ENCODE data around the gene ERMAP.

Gene ERMAP, protein sequence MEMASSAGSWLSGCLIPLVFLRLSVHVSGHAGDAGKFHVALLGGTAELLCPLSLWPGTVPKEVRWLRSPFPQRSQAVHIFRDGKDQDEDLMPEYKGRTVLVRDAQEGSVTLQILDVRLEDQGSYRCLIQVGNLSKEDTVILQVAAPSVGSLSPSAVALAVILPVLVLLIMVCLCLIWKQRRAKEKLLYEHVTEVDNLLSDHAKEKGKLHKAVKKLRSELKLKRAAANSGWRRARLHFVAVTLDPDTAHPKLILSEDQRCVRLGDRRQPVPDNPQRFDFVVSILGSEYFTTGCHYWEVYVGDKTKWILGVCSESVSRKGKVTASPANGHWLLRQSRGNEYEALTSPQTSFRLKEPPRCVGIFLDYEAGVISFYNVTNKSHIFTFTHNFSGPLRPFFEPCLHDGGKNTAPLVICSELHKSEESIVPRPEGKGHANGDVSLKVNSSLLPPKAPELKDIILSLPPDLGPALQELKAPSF

DNA sequence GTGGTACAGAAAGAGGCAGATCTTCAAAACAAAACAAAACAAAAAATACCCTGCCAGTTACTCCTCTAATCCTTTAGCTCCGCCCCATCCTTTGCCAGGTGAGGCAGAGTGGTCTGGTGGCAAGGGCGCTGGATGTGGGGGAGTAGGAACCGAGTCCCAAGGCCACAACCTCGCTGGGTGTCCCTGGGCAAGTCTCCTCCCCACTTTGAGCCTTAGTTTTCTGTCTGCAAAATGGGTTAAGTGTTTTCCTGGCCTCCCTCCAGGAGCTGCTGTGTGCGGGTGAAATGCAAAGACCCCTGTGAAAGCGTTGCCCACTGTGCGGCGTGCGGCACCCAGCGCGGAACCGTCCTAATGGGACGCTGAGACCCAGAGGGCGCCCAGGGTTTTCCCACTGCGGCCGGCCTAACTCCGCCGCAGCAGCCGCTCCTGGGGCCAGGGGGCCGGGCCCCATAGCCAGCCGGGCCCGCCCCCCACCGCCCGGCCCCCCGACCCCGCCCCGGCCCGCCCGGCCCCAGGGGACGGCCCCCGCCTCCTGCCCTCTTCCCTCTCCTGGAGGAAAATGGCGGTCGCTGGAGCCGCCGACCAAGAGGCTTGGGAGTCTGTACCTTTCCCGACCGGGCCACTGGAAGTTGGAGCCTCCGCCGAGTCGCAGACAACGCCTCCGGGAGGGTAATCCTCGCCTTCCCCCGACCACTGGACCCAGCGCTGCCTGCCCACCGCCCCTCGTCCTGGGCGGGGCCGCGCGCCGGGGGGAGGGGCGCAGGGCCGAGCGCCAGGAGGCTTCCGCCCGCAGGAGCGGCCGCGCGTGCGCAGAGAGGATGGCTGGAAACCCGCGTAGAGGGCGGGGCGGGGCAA is at the start of gene ERMAP, which contains the start of gene SVBP:
Gene ERMAP (plus strand): TSS at position 538 of the 855 bp plus-strand sequence. CDS start 13,327 bp downstream, outside the sequence.
Gene SVBP (minus strand): TSS at position 813 of the 855 bp plus-strand sequence. CDS start 853 bp downstream, outside the sequence.
- H3K4me3 ChIP-seq (ENCODE audit: control insufficient read depth, low read depth, low read length) = peak within 1 kb of the TSS; percentile 73
- DNase-seq (ENCODE audit: low read depth) = peak; percentile 73
- TF ChIP-seq, protein P1, sequence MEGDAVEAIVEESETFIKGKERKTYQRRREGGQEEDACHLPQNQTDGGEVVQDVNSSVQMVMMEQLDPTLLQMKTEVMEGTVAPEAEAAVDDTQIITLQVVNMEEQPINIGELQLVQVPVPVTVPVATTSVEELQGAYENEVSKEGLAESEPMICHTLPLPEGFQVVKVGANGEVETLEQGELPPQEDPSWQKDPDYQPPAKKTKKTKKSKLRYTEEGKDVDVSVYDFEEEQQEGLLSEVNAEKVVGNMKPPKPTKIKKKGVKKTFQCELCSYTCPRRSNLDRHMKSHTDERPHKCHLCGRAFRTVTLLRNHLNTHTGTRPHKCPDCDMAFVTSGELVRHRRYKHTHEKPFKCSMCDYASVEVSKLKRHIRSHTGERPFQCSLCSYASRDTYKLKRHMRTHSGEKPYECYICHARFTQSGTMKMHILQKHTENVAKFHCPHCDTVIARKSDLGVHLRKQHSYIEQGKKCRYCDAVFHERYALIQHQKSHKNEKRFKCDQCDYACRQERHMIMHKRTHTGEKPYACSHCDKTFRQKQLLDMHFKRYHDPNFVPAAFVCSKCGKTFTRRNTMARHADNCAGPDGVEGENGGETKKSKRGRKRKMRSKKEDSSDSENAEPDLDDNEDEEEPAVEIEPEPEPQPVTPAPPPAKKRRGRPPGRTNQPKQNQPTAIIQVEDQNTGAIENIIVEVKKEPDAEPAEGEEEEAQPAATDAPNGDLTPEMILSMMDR (conservative IDR thresholded peaks at IDR 0.05; ENCODE audit: control insufficient read depth, insufficient read depth, low read depth, low read length) = no peak

DNA sequence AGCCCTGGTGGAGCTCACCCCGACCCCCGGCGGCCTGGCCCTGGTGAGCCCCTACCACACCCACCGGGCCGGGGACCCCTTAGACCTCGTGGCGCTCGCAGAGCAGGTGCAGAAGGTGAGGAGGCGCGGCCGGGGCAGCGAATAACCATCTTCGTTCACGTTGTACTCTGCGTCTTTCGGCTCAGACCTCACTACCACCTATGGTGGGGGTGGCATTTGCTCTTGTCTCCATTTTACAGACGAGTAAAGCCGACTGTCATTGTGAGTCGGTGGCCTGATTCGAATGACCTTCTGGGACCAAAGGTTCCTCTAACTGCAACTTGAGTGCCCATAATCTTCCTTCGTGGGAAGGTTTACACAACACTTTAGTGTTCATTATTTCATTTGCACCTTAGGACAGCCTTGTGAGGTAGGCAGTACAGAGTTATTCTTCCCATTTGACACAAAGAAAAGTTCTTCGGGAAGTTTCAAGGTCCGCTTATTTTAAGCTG is 49.4 kb upstream of the ERMAP start:
- TF ChIP-seq, protein P1 (conservative IDR thresholded peaks at IDR 0.05; ENCODE audit: control insufficient read depth, insufficient read depth, low read depth, low read length) = no peak
- no peak for DNase-seq (ENCODE audit: low read depth)
- peak overlapping the region; percentile 97 for H3K4me3 ChIP-seq (ENCODE audit: control insufficient read depth, low read depth, low read length)

DNA sequence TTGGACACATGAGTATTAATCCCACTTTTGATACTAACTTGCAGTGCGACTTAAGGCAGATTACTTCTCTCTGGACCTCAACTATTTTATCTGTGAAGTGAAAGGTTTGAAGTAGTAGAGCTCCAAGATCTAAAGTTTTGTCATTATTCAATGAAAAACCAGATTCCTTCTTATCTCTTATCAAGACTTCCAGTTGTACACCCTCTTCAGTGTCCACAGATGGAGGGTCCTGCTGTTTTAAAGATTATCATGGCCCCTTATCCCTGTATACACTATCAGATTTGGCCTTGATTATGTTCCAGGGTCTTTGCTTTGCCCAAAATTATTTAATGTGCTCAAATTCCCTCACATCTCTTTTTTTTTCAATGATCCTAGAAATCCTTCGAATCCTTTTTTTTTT is 48.8 kb upstream of the ERMAP start:
- TF ChIP-seq, protein P1 (conservative IDR thresholded peaks at IDR 0.05; ENCODE audit: control insufficient read depth, insufficient read depth, low read depth, low read length) = no peak
- peak overlapping the region; percentile 97 for H3K4me3 ChIP-seq (ENCODE audit: control insufficient read depth, low read depth, low read length)
- DNase-seq (ENCODE audit: low read depth) = no peak

DNA sequence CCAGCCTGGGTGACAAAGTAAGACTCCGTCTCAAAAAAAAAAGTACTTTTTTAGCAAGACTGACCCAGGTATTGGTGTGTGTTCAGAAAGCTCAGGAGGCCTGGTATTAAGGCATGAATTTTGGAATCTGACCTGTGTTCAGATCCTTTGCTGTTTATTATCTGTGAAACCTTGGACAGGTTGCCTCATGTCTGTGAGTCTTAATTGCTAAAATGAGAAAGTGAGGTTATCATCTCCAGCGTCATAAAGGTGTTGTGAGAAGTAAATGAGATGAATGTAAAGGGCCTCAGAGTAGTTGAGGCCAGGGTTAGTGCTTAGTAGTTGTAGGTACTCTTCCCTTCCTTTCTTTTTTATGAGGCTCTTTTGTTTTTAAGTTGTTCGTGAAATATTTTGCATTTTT is 47.1 kb upstream of the ERMAP start:
- no peak overlapping the region for H3K4me3 ChIP-seq (ENCODE audit: control insufficient read depth, low read depth, low read length)
- TF ChIP-seq, protein P1 (conservative IDR thresholded peaks at IDR 0.05; ENCODE audit: control insufficient read depth, insufficient read depth, low read depth, low read length) = no peak
- DNase-seq (ENCODE audit: low read depth) = no peak

DNA sequence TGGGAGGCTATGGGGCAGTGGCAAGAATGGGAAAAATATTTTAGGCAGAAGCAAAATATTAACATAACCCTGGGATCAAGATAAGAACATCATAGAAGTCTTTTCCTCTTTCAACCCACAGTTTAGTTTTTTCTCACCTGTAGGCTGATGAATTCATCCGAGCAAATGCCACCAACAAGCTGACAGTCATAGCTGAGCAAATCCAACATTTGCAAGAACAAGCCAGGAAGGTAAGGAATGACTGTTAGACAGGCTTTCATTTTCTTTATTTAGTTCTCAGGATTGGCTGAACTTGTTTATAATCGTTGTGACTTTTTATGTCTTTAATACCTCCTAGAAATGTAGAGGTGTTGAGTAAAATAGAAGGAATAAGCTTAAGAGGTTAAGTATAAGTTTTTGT is 43.5 kb upstream of the ERMAP start:
- TF ChIP-seq, protein P1 (conservative IDR thresholded peaks at IDR 0.05; ENCODE audit: control insufficient read depth, insufficient read depth, low read depth, low read length) = no peak
- no peak for DNase-seq (ENCODE audit: low read depth)
- no peak overlapping the region for H3K4me3 ChIP-seq (ENCODE audit: control insufficient read depth, low read depth, low read length)

DNA sequence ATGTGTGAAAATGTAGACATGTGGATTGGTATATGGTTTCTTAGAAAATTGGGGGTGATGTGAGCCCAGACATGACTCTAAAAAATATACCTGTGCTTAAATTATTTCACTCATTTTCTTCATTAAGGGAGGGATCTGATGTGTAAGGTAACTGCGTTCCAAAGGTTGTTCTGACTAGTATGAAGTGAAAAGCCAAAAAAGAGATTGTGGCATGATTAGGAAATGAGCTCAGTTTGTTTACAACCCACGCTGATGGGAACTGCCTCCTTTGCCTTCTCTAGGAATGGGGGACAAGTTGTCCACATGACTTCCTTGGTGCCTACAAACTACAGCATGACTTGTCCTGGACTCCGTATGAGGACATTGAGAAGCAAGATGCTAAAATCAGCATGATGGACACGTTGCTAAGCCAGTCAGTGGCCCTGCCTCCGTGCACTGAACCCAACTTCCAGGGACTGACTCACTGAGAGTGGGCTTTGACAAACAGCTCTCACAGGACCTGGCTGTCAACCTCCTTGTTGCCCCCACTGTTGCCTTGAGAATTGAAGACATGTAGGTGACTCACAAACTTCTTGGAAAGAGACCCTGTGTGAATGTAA is 41.9 kb upstream of the ERMAP start:
- DNase-seq (ENCODE audit: low read depth) = peak; percentile 41
- TF ChIP-seq, protein P1 (conservative IDR thresholded peaks at IDR 0.05; ENCODE audit: control insufficient read depth, insufficient read depth, low read depth, low read length) = no peak
- no peak overlapping the region for H3K4me3 ChIP-seq (ENCODE audit: control insufficient read depth, low read depth, low read length)
